GM12872 (cell line): ENCODE data around the gene CMC2.

ENCODE experiments used
- CTCF ChIP-seq: IDR thresholded peaks from 3 replicates; pipeline ENCODE4 v1.5.1; 2011; ENCODE audit warnings: low read depth, mild to moderate bottlenecking, low read length, moderate library complexity; ENCODE audit not compliant: insufficient read depth

CMC2 gene

GRCh38 chr16:81000873-81001272 is 5.8 kb downstream of the CMC2 start:
- TF ChIP-seq CTCF, result no peak

- no peak for TF ChIP-seq CTCF
Measured at GRCh38 chr16:80997964-80998620, 8.6 kb downstream of the CMC2 start.

- TF ChIP-seq CTCF, result no peak
Measured at GRCh38 chr16:80997139-80997798, 9.4 kb downstream of the CMC2 start.

DNA sequence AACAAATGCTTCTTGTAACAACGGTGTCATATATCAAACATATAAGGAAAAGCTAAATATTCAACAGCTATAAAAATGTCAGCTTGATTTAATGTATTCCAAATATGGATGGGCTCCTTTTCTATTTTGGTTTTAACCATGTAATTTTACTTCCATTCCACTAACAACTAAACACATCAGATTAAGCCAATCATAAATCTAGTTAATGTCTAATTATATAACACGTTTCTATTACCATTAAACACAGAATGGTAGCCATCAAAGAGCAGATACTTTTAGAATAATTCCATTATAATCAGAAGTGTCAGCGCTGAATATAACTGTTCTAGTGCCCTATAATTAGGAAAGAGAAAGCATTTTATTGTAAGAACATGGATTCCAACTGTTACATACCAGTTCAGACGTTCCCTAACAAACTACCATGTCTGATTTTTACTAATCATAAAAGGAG is 10.0 kb downstream of the CMC2 start:
- no peak for TF ChIP-seq CTCF

DNA sequence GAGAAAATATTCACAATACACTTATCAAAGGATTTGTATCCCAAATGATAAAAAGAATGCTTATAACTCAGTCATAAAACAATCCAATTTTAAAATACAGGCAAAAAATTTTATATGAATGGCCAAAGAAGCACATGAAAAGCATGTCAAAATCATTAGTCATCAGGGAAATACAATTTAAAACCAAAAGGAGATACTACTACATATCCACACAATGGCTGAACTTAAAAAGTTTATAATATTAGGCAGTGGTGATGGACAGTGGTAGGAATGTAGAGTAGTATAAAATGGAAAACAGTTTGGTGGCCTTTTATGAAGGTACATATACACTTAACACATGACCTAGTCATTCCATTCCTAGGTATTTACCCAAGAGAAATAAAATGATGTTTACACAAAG is 12.2 kb downstream of the CMC2 start:
- TF ChIP-seq CTCF, result no peak

DNA sequence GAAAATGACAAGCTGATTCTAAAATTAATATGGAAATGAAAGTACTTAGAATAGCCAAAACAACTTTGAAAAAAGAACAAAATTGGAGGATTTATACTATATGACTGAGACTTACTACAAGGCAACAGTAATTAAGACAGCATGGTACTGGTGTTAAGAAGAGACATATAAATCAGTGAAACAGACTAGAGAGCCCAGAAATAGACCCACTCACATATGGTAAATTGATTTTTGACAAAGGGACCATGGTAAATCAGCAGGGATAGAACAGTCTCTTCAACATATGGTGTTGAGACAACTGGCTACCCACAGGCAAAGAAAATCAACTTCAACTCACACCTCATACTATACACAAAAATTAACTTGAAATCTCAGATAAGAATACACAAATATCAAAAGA is 12.9 kb downstream of the CMC2 start:
- no peak for TF ChIP-seq CTCF

- TF ChIP-seq CTCF, result no peak
Measured at GRCh38 chr16:80993307-80993706, 13.4 kb downstream of the CMC2 start.
